Adrenal gland (tissue), 5 donors: ENCODE data around the gene MINK1.

Source experiments
- CTCF ChIP-seq, 6 experiments: fragments of 450-650 bp in 4 of 6; fragments of 200-600 bp in 2 of 6; sonication (generic) in 1 of 6; IDR thresholded peaks; 1 replicate in 5 of 6; 2 replicates in 1 of 6; pipeline versions ENCODE4 v1.5.1 to v1.8.0; 2016 to 2021; ENCODE audit warnings: antibody characterized with exemption in 6 of 6, mild to moderate bottlenecking in 2 of 6, moderate library complexity in 1 of 6
- POLR2A ChIP-seq, 2 donors: fragments of 450-650 bp; IDR thresholded peaks; one replicate each; pipeline ENCODE4 v1.6.1; 2017; ENCODE audit warnings: antibody characterized with exemption in 2 of 2, mild to moderate bottlenecking in 2 of 2, moderate library complexity in 1 of 2
- donor health status: DM: no; HTN: no; CAD: no.

GRCh38 chr17:4940555-4941318, 107.6 kb downstream of the MINK1 start:
- TF ChIP-seq POLR2A (IDR thresholded peaks at IDR 0.05) (no peak), CTCF (IDR thresholded peaks at IDR 0.05) (no peak)
